ENCODE measurements around the gene TSPAN14.

TSPAN14 gene

GRCh38 chr10:80509108-80509402, 54.9 kb downstream of the TSPAN14 start:
- no peak for DNase-seq

- no peak for DNase-seq
Measured at GRCh38 chr10:80509403-80510161, 55.5 kb downstream of the TSPAN14 start.

- no peak for DNase-seq
Measured at GRCh38 chr10:80512031-80512526, 58.0 kb downstream of the TSPAN14 start.

GRCh38 chr10:80513106-80513505, 59.0 kb downstream of the TSPAN14 start:
- DNase-seq = no peak

- DNase-seq = no peak
Measured at GRCh38 chr10:80515511-80515910, 61.4 kb downstream of the TSPAN14 start.

GRCh38 chr10:80515941-80516340, 61.8 kb downstream of the TSPAN14 start:
- DNase-seq = no peak

GRCh38 chr10:80516506-80517075, 62.5 kb downstream of the TSPAN14 start:
- no peak for DNase-seq

- DNase-seq = no peak
Measured at GRCh38 chr10:80517416-80518142, 63.5 kb downstream of the TSPAN14 start.

GRCh38 chr10:80518143-80518806, 64.2 kb downstream of the TSPAN14 start:
- DNase-seq = no peak

GRCh38 chr10:80518807-80519360, 64.8 kb downstream of the TSPAN14 start:
- DNase-seq = no peak

- no peak for DNase-seq
Measured at GRCh38 chr10:80519936-80520650, 66.0 kb downstream of the TSPAN14 start.

GRCh38 chr10:80520661-80521470, 66.8 kb downstream of the TSPAN14 start:
- no peak for DNase-seq

GRCh38 chr10:80522756-80523363, 68.8 kb downstream of the TSPAN14 start:
- DNase-seq = no peak

- DNase-seq = no peak
Measured at GRCh38 chr10:80523773-80524172, 69.7 kb downstream of the TSPAN14 start.

GRCh38 chr10:80524190-80524909, 70.2 kb downstream of the TSPAN14 start:
- DNase-seq = no peak

GRCh38 chr10:80526218-80526617, 72.1 kb downstream of the TSPAN14 start:
- DNase-seq = peak in 1 of 2 experiments; percentile 33

GRCh38 chr10:80526742-80527141, 72.6 kb downstream of the TSPAN14 start:
- DNase-seq = no peak

GRCh38 chr10:80528185-80528700, 74.1 kb downstream of the TSPAN14 start:
- DNase-seq = no peak

GRCh38 chr10:80528901-80529300, 74.8 kb downstream of the TSPAN14 start:
- DNase-seq = no peak

GRCh38 chr10:80529604-80530003, 75.5 kb downstream of the TSPAN14 start:
- peak; percentile 29 to 31 for DNase-seq

Data from activated CD4-positive, alpha-beta T cell treated with anti-CD3 and anti-CD28 coated beads, Interleukin-2, amount 50 U/mL, for 4 hours (primary cell).